ENCODE results near the gene FSTL1. TPM values are rescaled to one million over a fixed set of nuclear protein-coding genes. Genes with fewer than 3 reads are reported as not detected.

Gene FSTL1
- total and polyA plus RNA-seq, 2 donors (not counting 1 experiment from before 2014, with no cell fraction given) = 0.15 TPM; not detected in 1

DNA sequence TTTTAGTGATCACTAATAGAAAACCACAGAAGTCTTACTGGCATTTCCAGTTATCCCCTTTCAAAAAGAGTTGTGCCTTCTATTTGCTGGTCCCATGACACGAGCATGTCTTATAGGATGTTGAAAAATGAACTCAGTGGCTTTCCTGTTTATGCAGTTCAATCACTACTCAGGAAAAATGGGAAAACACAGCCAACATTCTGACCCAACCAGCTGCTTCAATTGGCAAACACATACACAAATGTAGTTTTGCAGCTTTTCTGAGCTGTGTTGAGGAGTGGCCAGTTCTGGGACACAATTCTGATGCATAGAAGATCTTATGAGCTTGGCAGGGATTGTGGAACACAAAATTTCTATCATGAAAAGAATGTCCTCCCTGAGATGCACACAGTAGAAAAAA lies 40.3 kb downstream of the FSTL1 start:
- no peak overlapping the region for H3K9ac ChIP-seq (ENCODE audit: low read length)
- H3K9me3 ChIP-seq (ENCODE audit: control extremely low read depth in 1 of 3, control insufficient read depth in 2 of 3, insufficient read depth in 1 of 3, low read length in 2 of 3) = no peaks in the 10 kb centered on the region
- Mint-ChIP-seq H3K4me1 (peaks cover 2% of the 10 kb centered on the region), H3K4me3 (no peak overlapping the region), H3K27ac (no peak overlapping the region), H3K9me3 (ENCODE audit: insufficient read depth) (no peaks in the 10 kb centered on the region), H3K27me3 (no peaks in the 10 kb centered on the region)
- H3K4me1 ChIP-seq (ENCODE audit: control insufficient read depth in 2 of 2, insufficient read depth in 2 of 2, low read length in 2 of 2) = no peaks in the 10 kb centered on the region
- CTCF ChIA-PET = no interaction called here
- H3K79me2 ChIP-seq (ENCODE audit: control insufficient read depth, insufficient read depth, low read length) = no peaks in the 10 kb centered on the region
- H3K27ac ChIP-seq (ENCODE audit: low read length in 2 of 2) = no peak overlapping the region
- POLR2A ChIA-PET = no interaction called here
- H4K20me1 ChIP-seq (ENCODE audit: control insufficient read depth, insufficient read depth, low read length, poor library complexity, severe bottlenecking) = no peaks in the 10 kb centered on the region
- no peaks in the 10 kb centered on the region for H3K36me3 ChIP-seq (replicated peaks in 1 of 2; ENCODE audit: control extremely low read depth in 1 of 2, control insufficient read depth in 1 of 2, extremely low read depth in 1 of 2, insufficient read depth in 2 of 2, low read length in 1 of 2)
- no CpG with 5 or more reads among the region's 1 CpG for WGBS (ENCODE audit: insufficient coverage)
- H3K4me2 ChIP-seq (replicated peaks; ENCODE audit: low read depth, low read length, poor library complexity, severe bottlenecking) = no peak overlapping the region
- no peak for TF ChIP-seq EZH2 (IDR thresholded peaks at IDR 0.05; ENCODE audit: borderline replicate concordance, insufficient read depth, low read depth, low read length, poor library complexity, severe bottlenecking)
- TF ChIP-seq, protein P1, sequence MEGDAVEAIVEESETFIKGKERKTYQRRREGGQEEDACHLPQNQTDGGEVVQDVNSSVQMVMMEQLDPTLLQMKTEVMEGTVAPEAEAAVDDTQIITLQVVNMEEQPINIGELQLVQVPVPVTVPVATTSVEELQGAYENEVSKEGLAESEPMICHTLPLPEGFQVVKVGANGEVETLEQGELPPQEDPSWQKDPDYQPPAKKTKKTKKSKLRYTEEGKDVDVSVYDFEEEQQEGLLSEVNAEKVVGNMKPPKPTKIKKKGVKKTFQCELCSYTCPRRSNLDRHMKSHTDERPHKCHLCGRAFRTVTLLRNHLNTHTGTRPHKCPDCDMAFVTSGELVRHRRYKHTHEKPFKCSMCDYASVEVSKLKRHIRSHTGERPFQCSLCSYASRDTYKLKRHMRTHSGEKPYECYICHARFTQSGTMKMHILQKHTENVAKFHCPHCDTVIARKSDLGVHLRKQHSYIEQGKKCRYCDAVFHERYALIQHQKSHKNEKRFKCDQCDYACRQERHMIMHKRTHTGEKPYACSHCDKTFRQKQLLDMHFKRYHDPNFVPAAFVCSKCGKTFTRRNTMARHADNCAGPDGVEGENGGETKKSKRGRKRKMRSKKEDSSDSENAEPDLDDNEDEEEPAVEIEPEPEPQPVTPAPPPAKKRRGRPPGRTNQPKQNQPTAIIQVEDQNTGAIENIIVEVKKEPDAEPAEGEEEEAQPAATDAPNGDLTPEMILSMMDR (IDR thresholded peaks at IDR 0.05) = no peak
- ATAC-seq (ENCODE audit: low read depth) (no peak), DNase-seq (no peak)
- H2AFZ ChIP-seq (ENCODE audit: insufficient read depth, low read depth, low read length, poor library complexity, severe bottlenecking) = no peak overlapping the region
- no peaks in the 10 kb centered on the region for H3K27me3 ChIP-seq (replicated peaks in 1 of 4; ENCODE audit: control extremely low read depth in 1 of 4, control insufficient read depth in 3 of 4, insufficient read depth in 4 of 4, low read length in 3 of 4)
- H3K4me3 ChIP-seq (ENCODE audit: control extremely low read depth in 1 of 5, extremely low read depth in 1 of 5, insufficient read depth in 1 of 5, low read depth in 2 of 5, low read length in 4 of 5) = no peak overlapping the region
- intact Hi-C loops (cut with micrococcal nuclease) = loop anchor here (10.0 kb wide), 1 partner anchor 586 kb away; no protein-coding TSS in a partner anchor

DNA sequence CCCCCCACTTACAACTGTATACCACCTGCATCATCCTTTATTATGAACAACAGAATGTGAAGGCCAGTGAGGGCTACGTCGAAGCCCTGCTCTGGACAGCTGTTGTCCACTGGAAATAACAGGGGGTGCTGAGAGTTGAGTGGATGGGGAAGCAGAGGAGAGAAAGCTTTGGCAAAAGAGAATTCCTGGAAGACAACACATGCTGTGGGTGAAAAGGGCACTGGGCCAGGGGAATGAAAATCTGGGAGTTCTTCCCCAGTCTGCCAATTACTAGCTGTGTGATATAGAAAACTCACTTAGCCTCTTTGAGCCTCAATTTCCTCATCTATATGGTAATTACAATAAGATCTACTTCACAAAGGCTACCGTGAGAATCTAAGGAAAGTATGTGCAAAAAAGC lies 40.7 kb downstream of the FSTL1 start:
- Mint-ChIP-seq H3K4me1 (peaks cover 2% of the 10 kb centered on the region), H3K27ac (no peak overlapping the region), H3K4me3 (no peak overlapping the region), H3K9me3 (ENCODE audit: insufficient read depth) (no peaks in the 10 kb centered on the region), H3K27me3 (no peaks in the 10 kb centered on the region)
- Histone ChIP-seq H2AFZ (ENCODE audit: insufficient read depth, low read depth, low read length, poor library complexity, severe bottlenecking) (no peak overlapping the region), H3K9me3 (ENCODE audit: control extremely low read depth in 1 of 3, control insufficient read depth in 2 of 3, insufficient read depth in 1 of 3, low read length in 2 of 3) (no peaks in the 10 kb centered on the region), H3K79me2 (ENCODE audit: control insufficient read depth, insufficient read depth, low read length) (no peaks in the 10 kb centered on the region), H3K36me3 (replicated peaks in 1 of 2; ENCODE audit: control extremely low read depth in 1 of 2, control insufficient read depth in 1 of 2, extremely low read depth in 1 of 2, insufficient read depth in 2 of 2, low read length in 1 of 2) (no peaks in the 10 kb centered on the region), H3K4me1 (ENCODE audit: control insufficient read depth in 2 of 2, insufficient read depth in 2 of 2, low read length in 2 of 2) (no peaks in the 10 kb centered on the region), H4K20me1 (ENCODE audit: control insufficient read depth, insufficient read depth, low read length, poor library complexity, severe bottlenecking) (no peaks in the 10 kb centered on the region), H3K27me3 (replicated peaks in 1 of 4; ENCODE audit: control extremely low read depth in 1 of 4, control insufficient read depth in 3 of 4, insufficient read depth in 4 of 4, low read length in 3 of 4) (no peaks in the 10 kb centered on the region), H3K4me2 (replicated peaks; ENCODE audit: low read depth, low read length, poor library complexity, severe bottlenecking) (no peak overlapping the region), H3K9ac (ENCODE audit: low read length) (no peak overlapping the region), H3K27ac (ENCODE audit: low read length in 2 of 2) (no peak overlapping the region), H3K4me3 (ENCODE audit: control extremely low read depth in 1 of 5, extremely low read depth in 1 of 5, insufficient read depth in 1 of 5, low read depth in 2 of 5, low read length in 4 of 5) (no peak overlapping the region)
- TF ChIP-seq, protein P1 (IDR thresholded peaks at IDR 0.05) = no peak
- TF ChIP-seq EZH2 (IDR thresholded peaks at IDR 0.05; ENCODE audit: borderline replicate concordance, insufficient read depth, low read depth, low read length, poor library complexity, severe bottlenecking) = no peak
- ATAC-seq (ENCODE audit: low read depth) = no peak
- intact Hi-C loops (cut with micrococcal nuclease) = loop anchor here (10.0 kb wide), 1 partner anchor 585 kb away; no protein-coding TSS in a partner anchor
- no peak for DNase-seq
- ChIA-PET POLR2A (no interaction called here), CTCF (no interaction called here)
- WGBS (ENCODE audit: insufficient coverage) = 93% methylated on average over 2 of the region's 3 CpGs

All from B cell (primary cell).